PC-9 (cell line): ENCODE data around the gene DYNC2LI1. TPM values are rescaled to one million over a fixed set of nuclear protein-coding genes. Genes with fewer than 3 reads are reported as not detected.

ENCODE experiments used
- BruUV-seq: library from RNA; stranded (reverse); fragments of 400-500 nt; replicated peaks from 2 replicates; lab custom pipeline; 2021; lab: Mats Ljungman, UMichigan
- CTCF ChIA-PET: fragments of 300-600 bp; sonication (Branson Sonifier 250); formaldehyde crosslinking; loops from one replicate; lab custom pipeline; 2022; ENCODE audit warnings: antibody characterized with exemption; lab: Charles Lee
- POLR2A ChIA-PET: fragments of 300-600 bp; sonication (Branson Sonifier 250); formaldehyde crosslinking; loops from one replicate; lab custom pipeline; 2022; ENCODE audit warnings: antibody characterized with exemption; ENCODE audit not compliant: unreplicated experiment; lab: Charles Lee
- DNase-seq, 2 experiments: peaks; one replicate each; pipeline versions ENCODE4 v3.0.0 to v3.0.0-alpha.2; 2015 to 2022; ENCODE audit warnings: mixed read lengths in 1 of 2
- H2AFZ ChIP-seq: fragments of 200-600 bp; sonication (generic); 2 replicates; pipeline ENCODE4 v1.8.1; 2017; ENCODE audit warnings: antibody characterized with exemption
- H3F3A ChIP-seq: fragments of 200-600 bp; sonication (generic); 2 replicates; pipeline ENCODE4 v1.8.1; 2017; ENCODE audit warnings: antibody characterized with exemption, mild to moderate bottlenecking, low read depth; ENCODE audit not compliant: insufficient read depth
- H3K27ac ChIP-seq: fragments of 200-600 bp; sonication (generic); 2 replicates; pipeline ENCODE4 v1.6.1; 2016; ENCODE audit warnings: mixed run types
- H3K27me3 ChIP-seq: fragments of 200-600 bp; sonication (generic); 2 replicates; pipeline ENCODE4 v1.6.1; 2016; ENCODE audit warnings: low read depth, mixed run types; ENCODE audit not compliant: insufficient read depth
- H3K36me3 ChIP-seq: fragments of 200-600 bp; sonication (generic); 2 replicates; pipeline ENCODE4 v1.6.1; 2016; ENCODE audit warnings: low read depth, mixed run types
- H3K4me1 ChIP-seq: fragments of 200-600 bp; sonication (generic); replicated peaks from 2 replicates; pipeline ENCODE4 v1.6.1; 2016; ENCODE audit warnings: mixed run types; ENCODE audit not compliant: insufficient read depth
- H3K4me2 ChIP-seq: fragments of 200-600 bp; sonication (generic); 2 replicates; pipeline ENCODE4 v1.6.1; 2017; ENCODE audit warnings: mixed run types
- H3K4me3 ChIP-seq: fragments of 200-600 bp; sonication (generic); 2 replicates; pipeline ENCODE4 v1.6.1; 2016; ENCODE audit warnings: mixed run types
- H3K79me2 ChIP-seq: fragments of 200-600 bp; sonication (generic); 2 replicates; pipeline ENCODE4 v1.6.1; 2017; ENCODE audit warnings: low read depth, mixed run types
- H3K9me2 ChIP-seq: fragments of 200-600 bp; sonication (generic); 2 replicates; pipeline ENCODE4 v1.8.1; 2017; ENCODE audit warnings: mild to moderate bottlenecking; ENCODE audit not compliant: insufficient read depth
- H3K9me3 ChIP-seq: fragments of 200-600 bp; sonication (generic); 2 replicates; pipeline ENCODE4 v1.8.1; 2016; ENCODE audit warnings: low read depth; ENCODE audit not compliant: insufficient read depth
- H4K20me1 ChIP-seq: fragments of 200-600 bp; sonication (generic); 2 replicates; pipeline ENCODE4 v1.8.1; 2017; ENCODE audit not compliant: insufficient read depth
- EZH2 ChIP-seq: fragments of 200-600 bp; sonication (generic); IDR thresholded peaks from 2 replicates; pipeline ENCODE4 v1.8.0; 2017; ENCODE audit warnings: antibody characterized with exemption, low read depth
- intact Hi-C: fragments of 100-400 bp; cut with micrococcal nuclease; formaldehyde crosslinking; loops from one replicate; pipeline ENCODE4 v1.10.0; 2022; ENCODE audit not compliant: unreplicated experiment
- total RNA-seq: library from RNA; stranded (reverse); gene quantifications from 2 replicates; pipeline ENCODE4 v1.2.3, GENCODE V29; 2021
- TF ChIP-seq, protein P1 (sequence below): fragments of 200-600 bp; sonication (generic); conservative IDR thresholded peaks from 2 replicates; pipeline ENCODE4 v1.6.1; 2017; ENCODE audit warnings: mixed run types, antibody characterized with exemption, mild to moderate bottlenecking, moderate library complexity

Gene DYNC2LI1
- total RNA-seq, 1 experiment from 2014 or later, result 27.1 TPM

DNA sequence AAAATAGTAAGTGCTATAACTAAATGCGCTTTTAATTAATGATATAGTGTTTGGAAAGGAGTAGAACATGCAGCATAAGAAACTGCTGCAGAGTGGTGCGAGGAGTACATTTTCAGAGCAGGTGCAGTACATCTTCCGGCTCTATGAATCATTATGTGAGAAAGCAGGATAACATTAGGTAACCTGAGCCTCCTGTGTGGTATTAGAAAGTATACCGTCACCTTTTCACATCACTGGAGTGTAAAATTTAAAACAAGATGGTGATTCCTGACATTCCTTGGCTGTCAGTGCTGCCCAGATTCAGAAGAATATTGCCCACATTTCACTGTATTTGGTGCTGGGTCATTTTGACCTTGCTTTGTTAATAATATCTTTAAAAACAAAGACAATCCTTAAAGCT is 7.8 kb upstream of the DYNC2LI1 start:
- no peak overlapping the region for H3K4me3 ChIP-seq
- intact Hi-C loops, result no loop called here
- no peak overlapping the region for H2AFZ ChIP-seq
- no peaks in the 10 kb centered on the region for H3K9me2 ChIP-seq
- H3K9me3 ChIP-seq, result no peaks in the 10 kb centered on the region
- H3K27me3 ChIP-seq, result no peaks in the 10 kb centered on the region
- H3K36me3 ChIP-seq, result no peaks in the 10 kb centered on the region
- H4K20me1 ChIP-seq, result no peaks in the 10 kb centered on the region
- H3K79me2 ChIP-seq, result no peaks in the 10 kb centered on the region
- peaks cover 19% of the 10 kb centered on the region for H3K4me1 ChIP-seq
- POLR2A ChIA-PET, result no interaction called here
- CTCF ChIA-PET, result no interaction called here
- H3K4me2 ChIP-seq, result peak overlapping the region; percentile 54
- peak; percentile 10 to 85 for DNase-seq
- H3F3A ChIP-seq, result peaks cover 15% of the 10 kb centered on the region
- TF ChIP-seq, protein P1, sequence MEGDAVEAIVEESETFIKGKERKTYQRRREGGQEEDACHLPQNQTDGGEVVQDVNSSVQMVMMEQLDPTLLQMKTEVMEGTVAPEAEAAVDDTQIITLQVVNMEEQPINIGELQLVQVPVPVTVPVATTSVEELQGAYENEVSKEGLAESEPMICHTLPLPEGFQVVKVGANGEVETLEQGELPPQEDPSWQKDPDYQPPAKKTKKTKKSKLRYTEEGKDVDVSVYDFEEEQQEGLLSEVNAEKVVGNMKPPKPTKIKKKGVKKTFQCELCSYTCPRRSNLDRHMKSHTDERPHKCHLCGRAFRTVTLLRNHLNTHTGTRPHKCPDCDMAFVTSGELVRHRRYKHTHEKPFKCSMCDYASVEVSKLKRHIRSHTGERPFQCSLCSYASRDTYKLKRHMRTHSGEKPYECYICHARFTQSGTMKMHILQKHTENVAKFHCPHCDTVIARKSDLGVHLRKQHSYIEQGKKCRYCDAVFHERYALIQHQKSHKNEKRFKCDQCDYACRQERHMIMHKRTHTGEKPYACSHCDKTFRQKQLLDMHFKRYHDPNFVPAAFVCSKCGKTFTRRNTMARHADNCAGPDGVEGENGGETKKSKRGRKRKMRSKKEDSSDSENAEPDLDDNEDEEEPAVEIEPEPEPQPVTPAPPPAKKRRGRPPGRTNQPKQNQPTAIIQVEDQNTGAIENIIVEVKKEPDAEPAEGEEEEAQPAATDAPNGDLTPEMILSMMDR, result no peak
- TF ChIP-seq EZH2, result no peak
- H3K27ac ChIP-seq, result peak overlapping the region; percentile 9; the same call in 1 of the 2 replicates
- no TSS peak for BruUV-seq

DNA sequence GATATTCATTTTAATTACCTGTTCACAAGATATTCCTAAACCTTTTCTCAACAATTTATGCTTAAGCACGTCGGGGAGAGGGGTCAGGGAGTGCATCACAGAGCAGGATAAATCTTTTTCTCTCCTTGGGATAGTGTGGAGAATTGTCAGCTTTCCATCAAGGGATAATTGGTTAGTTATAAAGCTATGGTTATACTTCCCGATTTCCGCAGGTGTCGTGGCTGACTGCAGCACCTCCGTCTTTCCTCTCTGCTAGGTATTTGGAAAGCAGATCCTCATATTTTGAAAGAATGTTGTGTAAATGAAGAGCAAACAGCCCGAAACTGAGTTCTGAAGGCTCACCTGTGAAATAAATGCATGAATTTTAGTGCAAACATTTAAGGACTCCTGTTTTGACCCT is 778 bp downstream of the DYNC2LI1 start:
- peaks cover 8% of the 10 kb centered on the region; the same call in 1 of the 2 replicates for H3K4me1 ChIP-seq
- BruUV-seq, result no TSS peak
- intact Hi-C loops, result loop anchor here (1.0 kb wide), 1 partner anchor 137 kb away; the partner anchor contains the start of gene PLEKHH2
- H3K27me3 ChIP-seq, result no peaks in the 10 kb centered on the region
- TF ChIP-seq, protein P1, result no peak
- no peak for TF ChIP-seq EZH2
- no peaks in the 10 kb centered on the region for H3K9me2 ChIP-seq
- H3K4me3 ChIP-seq, result peak overlapping the region; percentile 61
- H3K79me2 ChIP-seq, result peaks cover 7% of the 10 kb centered on the region; the same call in 1 of the 2 replicates
- peak overlapping the region; percentile 75 for H3K4me2 ChIP-seq
- peak overlapping the region; percentile 61 for H3K27ac ChIP-seq
- H3F3A ChIP-seq, result peaks cover 8% of the 10 kb centered on the region; the same call in 1 of the 2 replicates
- POLR2A ChIA-PET, result interaction anchor here (0.7 kb wide), 1 partner anchor 126 kb away, joined by 3 read pairs; no protein-coding TSS in a partner anchor
- peak overlapping the region; percentile 99 for H2AFZ ChIP-seq
- H4K20me1 ChIP-seq, result 0 out of 2 replicates have a peak, but pooled peaks cover 3% of the 10 kb centered on the region
- CTCF ChIA-PET, result no interaction called here
- DNase-seq, result no peak
- H3K36me3 ChIP-seq, result no peaks in the 10 kb centered on the region
- no peaks in the 10 kb centered on the region for H3K9me3 ChIP-seq

DNA sequence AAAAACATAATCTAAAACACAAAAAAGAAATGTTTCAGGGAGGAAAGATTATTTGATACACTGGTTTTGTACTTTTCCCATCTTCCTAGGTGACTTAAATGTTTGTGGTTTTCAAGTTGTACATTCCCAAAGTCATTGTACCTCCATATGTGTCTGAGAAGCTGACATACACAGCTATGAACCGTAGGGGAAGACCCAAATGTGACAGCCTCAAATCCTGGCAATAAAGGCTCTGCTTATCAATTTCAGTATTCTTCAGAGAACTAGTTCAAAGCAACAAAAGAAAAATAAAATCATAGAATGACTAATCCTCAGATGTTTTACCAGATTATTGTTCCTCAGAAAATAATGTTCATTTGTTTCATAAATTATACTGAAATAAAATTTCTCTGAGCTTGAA is 2.5 kb downstream of the DYNC2LI1 start:
- DNase-seq, result no peak
- intact Hi-C loops, result no loop called here
- TF ChIP-seq, protein P1, result no peak
- no peak for TF ChIP-seq EZH2
- no peak overlapping the region for H3K27ac ChIP-seq
- no peaks in the 10 kb centered on the region for H3K9me3 ChIP-seq
- H3K4me3 ChIP-seq, result no peak overlapping the region
- ChIA-PET POLR2A (no interaction called here), CTCF (no interaction called here)
- no TSS peak for BruUV-seq
- no peak overlapping the region for H3K4me2 ChIP-seq
- no peaks in the 10 kb centered on the region for H3K27me3 ChIP-seq
- peaks cover 7% of the 10 kb centered on the region; the same call in 1 of the 2 replicates for H3K79me2 ChIP-seq
- H3K36me3 ChIP-seq, result no peaks in the 10 kb centered on the region
- no peak overlapping the region for H2AFZ ChIP-seq
- H4K20me1 ChIP-seq, result 0 out of 2 replicates have a peak, but pooled peaks cover 3% of the 10 kb centered on the region
- no peaks in the 10 kb centered on the region for H3K9me2 ChIP-seq
- peaks cover 8% of the 10 kb centered on the region; the same call in 1 of the 2 replicates for H3K4me1 ChIP-seq
- peaks cover 8% of the 10 kb centered on the region; the same call in 1 of the 2 replicates for H3F3A ChIP-seq
